HL-60 (cell line): Measurements from ENCODE around the gene BLM.
"Not testable (repeated sequence)": the region's sequence is repeated elsewhere in the genome, so short reads cannot be mapped to it uniquely, and the experiment has no call there.

Source experiments
- POLR2AphosphoS5 ChIP-seq: IDR thresholded peaks from 2 replicates; pipeline ENCODE4 v1.6.1; 2012; ENCODE audit warnings: low read depth
- TF ChIP-seq, protein P1 (sequence below): IDR thresholded peaks from one replicate; pipeline ENCODE4 v1.5.1; 2011; ENCODE audit warnings: low read length, control low read depth, inconsistent platforms; ENCODE audit not compliant: insufficient read depth

DNA sequence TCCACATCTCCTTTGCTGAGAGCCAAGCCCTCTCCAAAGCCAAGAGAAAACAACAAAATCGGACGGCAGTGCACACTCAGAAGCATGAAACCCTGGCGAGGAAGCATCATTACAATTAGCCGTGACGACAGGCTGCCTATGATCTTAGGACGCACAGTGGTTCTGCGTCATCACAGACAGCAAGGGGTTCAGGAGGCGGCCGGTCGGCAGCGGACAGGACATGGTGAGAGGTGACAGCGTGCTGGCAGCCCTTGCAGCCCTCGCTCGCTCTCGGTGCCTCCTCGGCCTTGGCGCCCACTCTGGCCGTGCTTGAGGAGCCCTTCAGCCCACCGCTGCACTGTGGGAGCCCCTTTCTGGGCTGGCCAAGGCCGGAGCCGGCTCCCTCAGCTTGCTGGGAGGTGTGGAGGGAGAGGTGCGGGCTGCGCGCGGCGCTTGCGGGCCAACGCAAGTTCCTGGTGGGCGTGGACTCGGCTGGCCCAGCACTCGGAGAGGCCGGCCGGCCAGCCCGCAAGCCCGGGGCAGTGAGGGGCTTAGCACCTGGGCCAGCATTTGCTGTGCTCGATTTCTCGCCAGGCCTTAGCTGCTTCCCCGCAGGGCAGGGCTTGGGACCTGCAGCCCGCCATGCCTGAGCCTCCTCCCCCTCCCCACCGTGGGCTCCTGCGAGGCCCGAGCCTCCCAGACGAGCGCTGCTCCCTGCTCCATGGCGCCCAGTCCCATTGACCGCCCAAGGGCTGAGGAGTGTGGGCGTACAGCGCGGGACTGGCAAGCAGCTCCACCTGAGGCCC lies 108.2 kb downstream of the BLM start:
- TF ChIP-seq, protein P1, sequence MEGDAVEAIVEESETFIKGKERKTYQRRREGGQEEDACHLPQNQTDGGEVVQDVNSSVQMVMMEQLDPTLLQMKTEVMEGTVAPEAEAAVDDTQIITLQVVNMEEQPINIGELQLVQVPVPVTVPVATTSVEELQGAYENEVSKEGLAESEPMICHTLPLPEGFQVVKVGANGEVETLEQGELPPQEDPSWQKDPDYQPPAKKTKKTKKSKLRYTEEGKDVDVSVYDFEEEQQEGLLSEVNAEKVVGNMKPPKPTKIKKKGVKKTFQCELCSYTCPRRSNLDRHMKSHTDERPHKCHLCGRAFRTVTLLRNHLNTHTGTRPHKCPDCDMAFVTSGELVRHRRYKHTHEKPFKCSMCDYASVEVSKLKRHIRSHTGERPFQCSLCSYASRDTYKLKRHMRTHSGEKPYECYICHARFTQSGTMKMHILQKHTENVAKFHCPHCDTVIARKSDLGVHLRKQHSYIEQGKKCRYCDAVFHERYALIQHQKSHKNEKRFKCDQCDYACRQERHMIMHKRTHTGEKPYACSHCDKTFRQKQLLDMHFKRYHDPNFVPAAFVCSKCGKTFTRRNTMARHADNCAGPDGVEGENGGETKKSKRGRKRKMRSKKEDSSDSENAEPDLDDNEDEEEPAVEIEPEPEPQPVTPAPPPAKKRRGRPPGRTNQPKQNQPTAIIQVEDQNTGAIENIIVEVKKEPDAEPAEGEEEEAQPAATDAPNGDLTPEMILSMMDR = not testable (repeated sequence)
- not testable (repeated sequence) for TF ChIP-seq POLR2AphosphoS5
